ENCODE measurements around the gene PMM1.

- TF ChIP-seq POLR2A (IDR thresholded peaks at IDR 0.05; ENCODE audit: low read length) (no peak), HOXA7 (CRISPR knock-in tag; IDR thresholded peaks at IDR 0.05) (no peak), REST (IDR thresholded peaks at IDR 0.05) (no peak), JUNB (IDR thresholded peaks at IDR 0.05) (no peak), MAZ (IDR thresholded peaks at IDR 0.05; ENCODE audit: borderline replicate concordance, low read depth, low read length) (no peak), EP300 (IDR thresholded peaks at IDR 0.05) (no peak)
- TF ChIP-seq, protein P1, sequence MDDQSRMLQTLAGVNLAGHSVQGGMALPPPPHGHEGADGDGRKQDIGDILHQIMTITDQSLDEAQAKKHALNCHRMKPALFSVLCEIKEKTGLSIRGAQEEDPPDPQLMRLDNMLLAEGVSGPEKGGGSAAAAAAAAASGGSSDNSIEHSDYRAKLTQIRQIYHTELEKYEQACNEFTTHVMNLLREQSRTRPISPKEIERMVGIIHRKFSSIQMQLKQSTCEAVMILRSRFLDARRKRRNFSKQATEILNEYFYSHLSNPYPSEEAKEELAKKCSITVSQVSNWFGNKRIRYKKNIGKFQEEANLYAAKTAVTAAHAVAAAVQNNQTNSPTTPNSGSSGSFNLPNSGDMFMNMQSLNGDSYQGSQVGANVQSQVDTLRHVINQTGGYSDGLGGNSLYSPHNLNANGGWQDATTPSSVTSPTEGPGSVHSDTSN (IDR thresholded peaks at IDR 0.05) = no peak
- TF ChIP-seq, protein P2, sequence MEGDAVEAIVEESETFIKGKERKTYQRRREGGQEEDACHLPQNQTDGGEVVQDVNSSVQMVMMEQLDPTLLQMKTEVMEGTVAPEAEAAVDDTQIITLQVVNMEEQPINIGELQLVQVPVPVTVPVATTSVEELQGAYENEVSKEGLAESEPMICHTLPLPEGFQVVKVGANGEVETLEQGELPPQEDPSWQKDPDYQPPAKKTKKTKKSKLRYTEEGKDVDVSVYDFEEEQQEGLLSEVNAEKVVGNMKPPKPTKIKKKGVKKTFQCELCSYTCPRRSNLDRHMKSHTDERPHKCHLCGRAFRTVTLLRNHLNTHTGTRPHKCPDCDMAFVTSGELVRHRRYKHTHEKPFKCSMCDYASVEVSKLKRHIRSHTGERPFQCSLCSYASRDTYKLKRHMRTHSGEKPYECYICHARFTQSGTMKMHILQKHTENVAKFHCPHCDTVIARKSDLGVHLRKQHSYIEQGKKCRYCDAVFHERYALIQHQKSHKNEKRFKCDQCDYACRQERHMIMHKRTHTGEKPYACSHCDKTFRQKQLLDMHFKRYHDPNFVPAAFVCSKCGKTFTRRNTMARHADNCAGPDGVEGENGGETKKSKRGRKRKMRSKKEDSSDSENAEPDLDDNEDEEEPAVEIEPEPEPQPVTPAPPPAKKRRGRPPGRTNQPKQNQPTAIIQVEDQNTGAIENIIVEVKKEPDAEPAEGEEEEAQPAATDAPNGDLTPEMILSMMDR (IDR thresholded peaks at IDR 0.05) = no peak
These were observed 10.2 kb downstream of the PMM1 start for GRCh38 chr22:41579297-41579996.
